Activated CD8-positive, alpha-beta memory T cell treated with anti-CD3 and anti-CD28 coated beads for 36 hours (primary cell): ENCODE data around the gene USP2. TPM values are rescaled to one million over a fixed set of nuclear protein-coding genes. Genes with fewer than 3 reads are reported as not detected.
"Not testable (repeated sequence)": the region's sequence is repeated elsewhere in the genome, so short reads cannot be mapped to it uniquely, and the experiment has no call there.

Experiments
- CTCF ChIA-PET: fragments of 350-600 bp; sonication (Branson Sonifier 250); formaldehyde crosslinking; loops from one replicate; lab custom pipeline; 2021; ENCODE audit warnings: antibody characterized with exemption; lab: Charles Lee
- POLR2A ChIA-PET: fragments of 350-600 bp; sonication (Branson Sonifier 250); formaldehyde crosslinking; loops from one replicate; lab custom pipeline; 2021; ENCODE audit warnings: antibody characterized with exemption; lab: Charles Lee
- total RNA-seq, 2 experiments: library from RNA; stranded (reverse); gene quantifications; one replicate each; pipeline ENCODE4 v1.2.3, GENCODE V29; 2021

USP2 gene
- total RNA-seq, 2 experiments from 2014 or later, result 0.44 to 1.1 TPM

GRCh38 chr11:119415517-119415916 lies 34.0 kb upstream of the USP2 start:
- ChIA-PET CTCF (interaction anchor here (1.5 kb wide), 1 partner anchor 59 kb away, joined by 4 read pairs; no protein-coding TSS in a partner anchor), POLR2A (no interaction called here)

GRCh38 chr11:119414734-119415133 lies 33.2 kb upstream of the USP2 start:
- POLR2A ChIA-PET, result interaction anchor here (0.6 kb wide), 1 partner anchor 11 kb away, joined by 6 read pairs; no protein-coding TSS in a partner anchor
- CTCF ChIA-PET, result interaction anchor here (0.7 to 1.5 kb wide), 2 partner anchors 11 to 60 kb away, joined by 3 to 4 read pairs; no protein-coding TSS in a partner anchor

- CTCF ChIA-PET, result interaction anchor here (1.5 kb wide), 1 partner anchor 60 kb away, joined by 4 read pairs; no protein-coding TSS in a partner anchor
These were observed 32.8 kb upstream of the USP2 start for GRCh38 chr11:119414321-119414720.

GRCh38 chr11:119412072-119412471 lies 30.6 kb upstream of the USP2 start:
- ChIA-PET CTCF (no interaction called here), POLR2A (no interaction called here)

More at GRCh38 chr11:119414321-119414720, 32.8 kb upstream of the USP2 start:
- POLR2A ChIA-PET, result no interaction called here

GRCh38 chr11:119410501-119410900 lies 29.0 kb upstream of the USP2 start:
- ChIA-PET CTCF (interaction anchor here (1.4 to 1.5 kb wide), 2 partner anchors 54 to 64 kb away, joined by 3 to 4 read pairs; no protein-coding TSS in a partner anchor), POLR2A (no interaction called here)

- CTCF ChIA-PET, result interaction anchor here (1.4 kb wide), 1 partner anchor 65 kb away, joined by 3 read pairs; no protein-coding TSS in a partner anchor
- POLR2A ChIA-PET, result no interaction called here
These were observed 28.2 kb upstream of the USP2 start for GRCh38 chr11:119409731-119410130.

GRCh38 chr11:119406005-119406404 lies 24.5 kb upstream of the USP2 start:
- ChIA-PET CTCF (no interaction called here), POLR2A (no interaction called here)

- POLR2A ChIA-PET, CTCF ChIA-PET: not testable (repeated sequence)
These were observed 24.0 kb upstream of the USP2 start for GRCh38 chr11:119405448-119405847.

GRCh38 chr11:119404872-119405271 lies 23.4 kb upstream of the USP2 start:
- ChIA-PET CTCF (no interaction called here), POLR2A (no interaction called here)

GRCh38 chr11:119403021-119403420 lies 21.5 kb upstream of the USP2 start:
- CTCF ChIA-PET, result interaction anchor here (0.6 kb wide), 1 partner anchor 12 kb away, joined by 3 read pairs; no protein-coding TSS in a partner anchor
- POLR2A ChIA-PET, result no interaction called here

- ChIA-PET POLR2A (no interaction called here), CTCF (no interaction called here)
These were observed 21.0 kb upstream of the USP2 start for GRCh38 chr11:119402470-119402869.

- POLR2A ChIA-PET, result no interaction called here
These were observed 19.4 kb upstream of the USP2 start for GRCh38 chr11:119400860-119401259.

GRCh38 chr11:119397740-119398139 lies 16.2 kb upstream of the USP2 start:
- ChIA-PET POLR2A (no interaction called here), CTCF (no interaction called here)

More at GRCh38 chr11:119400860-119401259, 19.4 kb upstream of the USP2 start:
- CTCF ChIA-PET, result no interaction called here

GRCh38 chr11:119396835-119397234 lies 15.3 kb upstream of the USP2 start:
- POLR2A ChIA-PET, result no interaction called here
- CTCF ChIA-PET, result no interaction called here

GRCh38 chr11:119391275-119391674 lies 9.8 kb upstream of the USP2 start:
- ChIA-PET CTCF (no interaction called here), POLR2A (no interaction called here)

GRCh38 chr11:119389611-119390254 lies 8.2 kb upstream of the USP2 start:
- POLR2A ChIA-PET, result no interaction called here
- CTCF ChIA-PET, result interaction anchor here (1.6 kb wide), 1 partner anchor 85 kb away, joined by 9 read pairs; no protein-coding TSS in a partner anchor

- CTCF ChIA-PET, result no interaction called here
- POLR2A ChIA-PET, result no interaction called here
These were observed 6.6 kb upstream of the USP2 start for GRCh38 chr11:119388103-119388502.

GRCh38 chr11:119384332-119384731 lies 2.8 kb upstream of the USP2 start:
- ChIA-PET CTCF (interaction anchor here (1.3 to 1.5 kb wide), 2 partner anchors 10 to 90 kb away, joined by 4 to 5 read pairs; no protein-coding TSS in a partner anchor), POLR2A (no interaction called here)

- CTCF ChIA-PET, result interaction anchor here (1.6 to 3.1 kb wide), 4 partner anchors 11 to 92 kb away, joined by 3 to 38 read pairs (median 8); no protein-coding TSS in a partner anchor
These were observed 1.0 kb upstream of the USP2 start for GRCh38 chr11:119382513-119382912.

GRCh38 chr11:119382101-119382500 lies 611 bp upstream of the USP2 start:
- POLR2A ChIA-PET, result no interaction called here

More at GRCh38 chr11:119382513-119382912, 1.0 kb upstream of the USP2 start:
- POLR2A ChIA-PET, result interaction anchor here (1.2 kb wide), 1 partner anchor 92 kb away, joined by 3 read pairs; no protein-coding TSS in a partner anchor

More at GRCh38 chr11:119382101-119382500, 611 bp upstream of the USP2 start:
- CTCF ChIA-PET, result interaction anchor here (0.9 to 3.1 kb wide), 7 partner anchors 11 to 93 kb away, joined by 3 to 38 read pairs (median 9); no protein-coding TSS in a partner anchor
